Measurements from ENCODE around the gene MPP1. TPM values are rescaled to one million over a fixed set of nuclear protein-coding genes. Genes with fewer than 3 reads are reported as not detected.

MPP1 gene
- total RNA-seq (ENCODE audit: low replicate concordance), result 15.9 and 25.6 TPM in 2 replicates

GRCh38 chrX:154804957-154805695 is at the start of gene MPP1:
Gene MPP1, minus strand, starts transcription at chrX:154805485. Its CDS starts 112 bp downstream, at chrX:154805373.

GRCh38 chrX:154834562-154834961 is 29.3 kb upstream of the MPP1 start, which contains the start of gene SMIM9:
Gene SMIM9, minus strand, starts transcription at chrX:154834662. Its CDS starts 3,806 bp downstream, at chrX:154830856.

GRCh38 chrX:154762537-154763296 is 42.6 kb downstream of the MPP1 start, which contains the start of gene DKC1:
Gene DKC1, plus strand, starts transcription at chrX:154762864. Its CDS starts 102 bp downstream, at chrX:154762966.

GRCh38 chrX:154750301-154751202 is 54.7 kb downstream of the MPP1 start, which contains the start of gene GAB3:
Gene GAB3, minus strand, starts transcription at chrX:154751077. Its CDS starts 52 bp downstream, at chrX:154751025.

Other genes with a start within 250 kb of the MPP1 start
- gene CTAG1A, start 220.4 kb downstream of the MPP1 start, total RNA-seq (ENCODE audit: low replicate concordance), result not detected in 2 replicates
- gene CTAG1B, start 186.2 kb downstream of the MPP1 start, total RNA-seq (ENCODE audit: low replicate concordance), result not detected in 2 replicates
- not detected in 2 replicates for gene CTAG2, start 151.9 kb downstream of the MPP1 start, total RNA-seq (ENCODE audit: low replicate concordance)
- gene GAB3, start 54.4 kb downstream of the MPP1 start, total RNA-seq (ENCODE audit: low replicate concordance), result 1.3 and 2.2 TPM in 2 replicates
- gene DKC1, start 42.6 kb downstream of the MPP1 start, total RNA-seq (ENCODE audit: low replicate concordance), result 37.9 and 46.5 TPM in 2 replicates
- gene SMIM9, start 29.2 kb upstream of the MPP1 start, total RNA-seq (ENCODE audit: low replicate concordance), result not detected in 2 replicates
- gene F8A1, start 80.9 kb upstream of the MPP1 start, total RNA-seq (ENCODE audit: low replicate concordance), result 0.82 and 1.4 TPM in 2 replicates
- gene F8, start 217.2 kb upstream of the MPP1 start, total RNA-seq (ENCODE audit: low replicate concordance), result 1.7 and 3.5 TPM in 2 replicates
- gene FUNDC2, start 221.4 kb upstream of the MPP1 start, total RNA-seq (ENCODE audit: low replicate concordance), result 39.4 and 59.9 TPM in 2 replicates

All from smooth muscle cell of the coronary artery (primary cell).